GM18861 (cell line): Measurements from ENCODE around the gene SYT5.
"Not testable (repeated sequence)": the region's sequence is repeated elsewhere in the genome, so short reads cannot be mapped to it uniquely, and the experiment has no call there.

ENCODE experiments used
- ATAC-seq: cut with Tn5 transposase; IDR thresholded peaks from one replicate; pipeline ENCODE4 v1.9.1; 2021; ENCODE audit not compliant: unreplicated experiment

Gene SYT5

GRCh38 chr19:55179606-55180484, at the start of gene SYT5:
TSS of gene SYT5 (minus strand) at chr19:55180289. CDS start at chr19:55179041, 1,248 bp downstream.
- ATAC-seq: no peak

DNA sequence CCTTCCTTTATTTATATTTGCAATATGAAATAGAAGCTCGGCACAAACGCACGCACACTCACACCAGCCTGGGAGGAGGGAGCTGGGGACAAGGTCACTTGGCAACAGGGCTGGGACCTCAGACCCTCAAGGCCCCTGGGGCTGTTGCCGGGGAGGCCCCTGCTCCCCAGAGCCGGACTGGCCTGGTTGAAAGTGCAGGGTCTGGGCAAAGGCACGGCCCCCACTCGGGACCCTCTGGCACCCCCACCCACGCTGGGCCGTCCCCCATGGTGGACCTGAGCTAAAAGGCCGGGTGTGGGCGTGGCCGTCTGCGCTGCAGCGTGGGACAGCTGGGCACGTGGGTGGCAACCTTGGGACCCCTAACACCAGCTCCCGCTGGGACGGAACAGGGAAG, 49.7 kb upstream of the SYT5 start:
- no peak for ATAC-seq

DNA sequence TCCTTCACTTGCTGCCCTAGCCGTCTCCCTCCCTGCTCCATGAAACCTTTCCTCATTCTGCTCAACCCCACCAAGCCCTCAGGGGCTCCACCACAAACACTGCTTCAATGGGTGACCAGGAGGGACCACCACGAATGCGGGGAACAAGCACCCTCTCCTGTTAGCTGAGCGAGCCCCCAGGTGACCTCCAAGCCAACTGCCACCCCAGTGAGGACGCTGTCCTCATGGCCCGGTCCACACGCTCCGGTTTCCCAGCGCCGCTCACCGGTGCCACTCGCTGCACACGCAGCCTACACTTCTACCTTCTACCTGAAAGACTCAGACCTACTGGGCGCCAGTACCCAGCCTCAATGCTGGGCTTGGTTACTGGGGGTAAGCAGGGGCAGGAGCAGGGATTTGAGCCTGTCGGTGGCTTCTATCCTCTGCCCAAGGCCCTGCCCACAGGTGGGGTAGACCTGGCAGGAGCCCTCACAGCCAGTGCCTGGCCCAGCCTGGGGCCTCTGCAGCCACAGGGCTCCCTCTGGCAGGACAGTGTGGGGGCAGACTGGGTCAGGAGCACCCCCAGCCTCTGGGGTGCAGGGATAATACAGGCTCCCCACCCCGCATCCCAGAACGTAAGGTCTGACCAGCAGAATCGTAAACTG, 49.2 kb upstream of the SYT5 start:
- no peak for ATAC-seq

GRCh38 chr19:55228403-55229031, 48.4 kb upstream of the SYT5 start, which contains the start of gene TMEM86B:
TSS of gene TMEM86B (minus strand) at chr19:55228763. CDS start at chr19:55228741, 22 bp downstream.
- ATAC-seq: no peak

DNA sequence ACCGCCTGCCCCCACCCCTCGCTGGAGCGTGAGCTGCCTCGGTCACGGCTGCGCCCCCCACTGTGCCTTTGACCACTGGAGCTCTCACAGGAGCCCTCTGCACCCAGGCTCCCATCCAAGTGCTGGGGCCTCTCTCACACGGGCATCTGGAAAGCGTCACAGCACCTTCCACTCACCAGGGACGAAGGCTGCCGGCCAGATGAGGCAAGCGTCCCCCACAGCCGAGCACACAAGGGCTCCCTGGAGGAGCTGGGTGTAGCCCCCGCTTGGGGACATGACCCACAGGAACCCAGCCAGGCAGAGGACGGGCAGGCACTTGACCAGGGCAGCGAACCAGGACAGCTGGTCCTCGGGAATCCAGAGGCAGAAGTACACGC, 47.9 kb upstream of the SYT5 start:
- no peak for ATAC-seq

GRCh38 chr19:55227241-55228014, 47.3 kb upstream of the SYT5 start:
- no peak for ATAC-seq

DNA sequence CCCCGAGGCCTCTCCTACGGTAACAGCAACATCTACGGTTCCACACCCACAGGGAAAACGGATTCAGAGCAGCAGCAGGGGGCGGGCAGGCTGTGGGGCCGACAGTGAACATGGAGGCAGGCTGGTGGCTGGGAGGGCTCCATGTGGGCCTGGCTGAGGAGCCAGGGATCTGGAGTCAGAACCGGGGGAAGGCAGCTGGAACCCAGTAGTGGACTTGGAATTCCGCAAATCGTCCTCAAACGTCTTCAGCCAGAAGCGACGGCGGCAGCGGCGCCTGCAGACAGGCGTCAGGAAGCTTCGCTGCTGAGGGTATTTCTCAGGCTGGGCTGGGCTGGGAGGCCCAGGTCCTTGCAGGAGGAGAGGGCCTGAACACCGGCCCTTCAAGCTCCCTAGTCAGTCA, 46.7 kb upstream of the SYT5 start:
- ATAC-seq: no peak

DNA sequence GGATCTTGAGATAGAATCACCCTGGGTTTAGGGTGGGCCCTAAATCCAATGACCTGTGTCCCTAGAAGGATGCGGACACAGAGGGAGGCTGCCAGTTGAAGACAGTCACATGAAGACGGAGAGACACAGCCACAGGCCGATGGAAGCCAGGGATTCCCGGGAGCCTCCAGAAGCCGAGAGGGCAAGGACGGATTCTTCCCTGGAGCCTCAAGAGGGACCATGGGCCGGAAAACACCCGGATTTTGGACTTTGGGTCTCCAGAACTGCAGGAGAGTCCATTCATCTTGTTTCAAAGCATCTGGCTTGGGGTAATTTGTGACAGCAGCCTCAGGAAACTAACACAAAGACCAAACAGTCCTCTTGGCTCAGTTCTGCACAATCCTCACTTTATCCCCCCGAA, 46.2 kb upstream of the SYT5 start:
- no peak for ATAC-seq

DNA sequence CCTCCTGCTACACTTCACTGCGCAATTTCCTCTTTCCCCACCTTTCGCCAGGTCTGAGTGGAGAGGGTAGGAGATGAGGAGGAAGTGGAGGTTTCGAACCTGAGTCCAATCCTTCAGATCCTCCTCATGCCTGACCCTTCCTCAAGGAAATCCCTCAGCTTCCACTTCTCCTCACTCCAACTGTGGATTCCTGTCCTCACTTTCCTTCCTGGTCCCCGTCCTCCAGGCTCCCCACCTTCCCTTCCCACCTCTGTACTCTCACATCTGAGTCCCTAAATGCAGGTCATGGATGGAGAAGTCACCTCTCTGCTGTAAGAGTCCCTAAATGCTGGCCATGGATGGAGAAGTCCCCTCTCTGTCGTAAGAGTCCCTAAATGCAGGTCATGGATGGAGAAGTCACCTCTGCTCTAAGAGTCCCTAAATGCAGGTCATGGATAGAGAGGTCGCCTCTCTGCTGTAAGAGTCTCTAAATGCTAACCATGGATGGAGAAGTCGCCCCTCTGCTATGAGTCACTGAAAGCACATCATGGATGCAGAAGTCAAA, 45.4 kb upstream of the SYT5 start:
- ATAC-seq: no peak

- ATAC-seq: not testable (repeated sequence)
Observed at GRCh38 chr19:55224679-55225414, 44.8 kb upstream of the SYT5 start.

DNA sequence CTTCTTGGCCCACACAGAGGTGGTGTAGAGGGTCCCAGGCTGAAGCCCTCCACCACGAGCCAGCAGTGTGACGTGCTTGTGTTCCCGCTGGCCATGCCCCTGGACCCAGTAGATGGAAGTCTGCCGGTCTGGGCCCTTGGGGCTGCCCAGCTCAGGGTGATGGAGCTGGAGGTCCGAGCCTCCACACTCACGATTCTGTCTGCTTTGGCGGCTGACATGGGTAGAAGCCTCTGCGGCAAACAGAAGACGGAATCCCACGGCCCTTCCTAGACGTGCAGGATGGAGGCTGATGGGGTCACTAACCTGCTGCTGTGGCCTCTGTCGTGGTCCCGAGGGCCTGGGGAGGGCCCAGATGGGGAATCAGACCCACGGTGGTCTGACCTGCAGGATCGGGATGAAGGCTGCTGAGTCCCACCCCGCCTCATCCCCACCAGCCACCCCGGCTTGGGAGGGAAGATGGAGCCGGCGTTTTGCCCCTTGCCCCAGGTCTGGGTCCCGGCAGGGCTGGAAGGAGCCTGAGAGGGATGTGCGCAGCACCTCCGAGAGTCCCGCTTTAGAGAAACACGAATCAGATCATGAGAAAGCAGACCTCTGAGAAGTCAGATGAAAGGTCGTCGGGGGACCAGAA, 44.1 kb upstream of the SYT5 start:
- no peak for ATAC-seq

DNA sequence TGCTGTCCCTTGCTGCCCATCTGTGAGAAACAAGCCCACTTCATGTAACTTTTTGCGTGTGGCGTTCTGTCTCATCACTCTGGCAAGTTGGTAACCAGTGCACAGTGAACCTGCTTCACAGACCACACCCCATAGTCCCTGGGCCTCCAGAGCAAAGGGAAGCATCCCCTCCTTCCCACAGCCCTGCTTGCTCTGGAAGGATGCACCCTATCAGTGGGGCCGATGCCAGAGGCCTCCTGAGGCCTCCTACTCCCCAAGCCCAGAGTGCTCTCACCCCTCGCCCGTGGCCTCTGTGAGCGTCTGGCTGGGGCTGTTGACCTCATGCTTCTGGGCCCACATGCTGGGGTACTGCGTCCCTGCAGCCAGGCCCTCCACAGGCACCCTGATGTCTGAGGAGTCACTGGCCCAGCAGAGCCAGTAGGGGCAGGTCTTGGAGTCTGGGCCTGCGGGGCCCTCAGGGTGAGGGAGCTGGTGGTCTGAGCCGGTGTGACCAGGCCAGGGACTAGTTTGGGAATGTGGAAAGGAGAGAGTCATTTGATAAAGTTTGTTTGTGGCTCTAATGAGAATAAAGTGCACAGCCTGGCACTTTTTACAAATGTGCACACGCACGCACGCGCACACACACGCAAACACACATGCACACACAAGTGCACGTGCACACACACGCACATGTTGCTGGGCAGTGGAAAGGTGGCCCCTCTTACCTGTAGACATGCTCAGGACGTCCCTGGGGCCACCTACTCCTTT, 43.4 kb upstream of the SYT5 start:
- ATAC-seq: no peak

DNA sequence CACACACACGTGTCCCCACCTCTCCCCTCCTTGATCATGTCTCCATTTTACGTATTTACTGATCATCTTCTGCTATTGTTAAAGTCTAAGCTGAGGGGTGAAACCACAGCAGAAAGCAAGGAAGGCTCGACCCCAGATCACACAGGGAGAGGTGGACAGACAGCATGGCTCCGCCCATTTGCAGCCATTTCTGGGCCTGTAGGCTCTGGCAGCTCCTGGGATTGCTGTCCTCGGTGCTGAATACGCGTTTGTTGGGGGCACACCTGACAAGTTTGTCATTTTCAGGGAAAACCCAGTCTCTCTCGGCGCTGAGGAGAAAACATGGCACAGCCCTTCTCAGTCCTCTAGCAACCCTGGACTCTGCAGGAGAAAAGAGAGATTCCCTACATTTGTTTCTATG, 40.4 kb upstream of the SYT5 start:
- no peak for ATAC-seq

DNA sequence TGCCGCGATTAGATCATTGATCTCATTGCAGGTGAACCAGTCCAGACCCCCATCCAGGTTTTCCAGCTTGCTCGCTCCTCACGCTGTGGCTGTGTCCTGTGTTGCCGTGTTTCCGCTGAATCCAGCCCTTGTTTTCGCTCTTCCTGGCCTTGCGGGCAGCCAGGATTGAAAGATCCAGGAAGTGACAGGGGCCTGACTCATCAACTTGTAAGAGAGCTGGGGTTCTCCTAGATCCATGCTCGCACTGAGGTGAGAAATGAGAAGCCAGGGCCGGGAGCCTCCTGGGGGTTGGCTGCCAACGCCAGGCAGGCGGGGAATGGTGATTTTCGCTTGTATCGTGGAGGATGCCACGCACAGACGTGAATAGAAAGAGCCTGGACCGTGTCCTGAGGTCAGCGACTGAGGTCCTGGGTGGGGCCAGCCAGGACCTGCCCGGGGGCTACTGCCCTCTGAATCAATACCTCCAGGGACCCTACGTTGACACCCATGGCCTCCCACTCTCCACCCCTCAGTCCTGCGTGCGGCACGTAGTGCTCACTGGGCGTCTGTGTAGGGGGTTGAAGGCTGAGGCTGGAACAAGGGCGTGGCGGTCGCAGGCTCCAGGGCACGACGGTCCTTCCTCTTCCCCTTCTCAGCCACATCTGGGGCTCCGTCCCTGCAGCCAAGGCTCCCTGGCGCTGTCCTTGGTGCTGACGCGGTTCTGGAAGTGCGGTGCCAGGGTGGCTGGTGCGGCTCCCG, 36.5 kb upstream of the SYT5 start:
- no peak for ATAC-seq

- no peak for ATAC-seq
Observed at GRCh38 chr19:55213547-55213946, 33.5 kb upstream of the SYT5 start.

DNA sequence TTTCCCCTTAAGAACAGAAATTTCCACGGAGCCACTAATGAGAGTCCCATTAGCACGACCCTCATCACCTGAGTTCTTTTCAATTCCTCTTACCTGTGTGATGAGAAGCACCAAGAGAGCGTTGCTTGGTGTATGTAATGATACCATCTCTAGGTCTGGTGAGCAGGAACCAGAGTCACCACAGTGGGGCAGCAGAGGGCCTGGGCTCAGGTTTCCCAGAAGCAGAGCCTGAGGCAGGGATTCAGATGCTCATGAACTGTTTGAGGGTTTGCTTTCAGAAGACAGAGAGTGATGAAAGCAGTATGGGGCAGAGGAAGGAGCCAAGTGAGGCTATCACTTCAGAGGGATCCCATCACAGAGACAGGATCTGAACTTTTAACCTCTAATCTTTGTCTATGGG, 32.4 kb upstream of the SYT5 start:
- no peak for ATAC-seq

- no peak for ATAC-seq
Observed at GRCh38 chr19:55209693-55210472, 29.8 kb upstream of the SYT5 start.
